NCI-H69 (cell line): ENCODE data around the gene MDFIC.

Experiments used
- DNase-seq: peaks from one replicate; lab custom pipeline; 2025; lab: John Stamatoyannopoulos, UW

The MDFIC gene

GRCh38 chr7:114952296-114952695, 30.4 kb downstream of the MDFIC start:
- DNase-seq = no peak

GRCh38 chr7:114953724-114954123, 31.8 kb downstream of the MDFIC start:
- DNase-seq = no peak

GRCh38 chr7:114956702-114957101, 34.8 kb downstream of the MDFIC start:
- DNase-seq = no peak

- DNase-seq = no peak
These were observed 35.5 kb downstream of the MDFIC start for GRCh38 chr7:114957444-114957843.

GRCh38 chr7:114959931-114960330, 38.0 kb downstream of the MDFIC start:
- DNase-seq = no peak

- no peak for DNase-seq
These were observed 40.5 kb downstream of the MDFIC start for GRCh38 chr7:114962441-114962840.

- DNase-seq = no peak
These were observed 44.3 kb downstream of the MDFIC start for GRCh38 chr7:114966156-114966555.

GRCh38 chr7:114969096-114969495, 47.2 kb downstream of the MDFIC start:
- DNase-seq = no peak

GRCh38 chr7:114970308-114970707, 48.4 kb downstream of the MDFIC start:
- DNase-seq = no peak

GRCh38 chr7:114970732-114971131, 48.8 kb downstream of the MDFIC start:
- DNase-seq = no peak

GRCh38 chr7:114972567-114972966, 50.7 kb downstream of the MDFIC start:
- no peak for DNase-seq

GRCh38 chr7:114973147-114973546, 51.3 kb downstream of the MDFIC start:
- DNase-seq = peak; percentile 69

- DNase-seq = no peak
These were observed 53.5 kb downstream of the MDFIC start for GRCh38 chr7:114975401-114975800.

- no peak for DNase-seq
These were observed 54.8 kb downstream of the MDFIC start for GRCh38 chr7:114976666-114977065.

- peak; percentile 49 for DNase-seq
These were observed 55.4 kb downstream of the MDFIC start for GRCh38 chr7:114977277-114977676.

- no peak for DNase-seq
These were observed 57.5 kb downstream of the MDFIC start for GRCh38 chr7:114979388-114979787.

GRCh38 chr7:114979803-114980507, 58.1 kb downstream of the MDFIC start:
- DNase-seq = no peak

GRCh38 chr7:114981323-114981722, 59.4 kb downstream of the MDFIC start:
- no peak for DNase-seq

- no peak for DNase-seq
These were observed 63.3 kb downstream of the MDFIC start for GRCh38 chr7:114985116-114985715.

- DNase-seq = no peak
These were observed 64.6 kb downstream of the MDFIC start for GRCh38 chr7:114986190-114987180.

- DNase-seq = no peak
These were observed 66.1 kb downstream of the MDFIC start for GRCh38 chr7:114988026-114988425.

- no peak for DNase-seq
These were observed 67.0 kb downstream of the MDFIC start for GRCh38 chr7:114988755-114989375.
